Measurements from ENCODE around the gene CX3CL1. TPM values are rescaled to one million over a fixed set of nuclear protein-coding genes. Genes with fewer than 3 reads are reported as not detected.

Gene CX3CL1
- total RNA-seq, 1 experiment from 2014 or later = 1.7 TPM

GRCh38 chr16:57383276-57384247 is 11.3 kb downstream of the CX3CL1 start:
- Histone ChIP-seq H3K4me1 (ENCODE audit: insufficient read depth, low read length) (0 out of 2 replicates have a peak, but pooled peaks cover 2% of the 10 kb centered on the region), H3K23ac (ENCODE audit: insufficient read length, low read depth, low read length) (no peak overlapping the region), H3K4me2 (ENCODE audit: insufficient read depth, insufficient read length, low read length) (no peak overlapping the region), H3K27me3 (ENCODE audit: insufficient read depth, low read length) (no peaks in the 10 kb centered on the region), H4K20me1 (ENCODE audit: control insufficient read depth, insufficient read depth, insufficient read length) (no peaks in the 10 kb centered on the region), H3K18ac (ENCODE audit: insufficient read length, low read depth, low read length) (no peak overlapping the region), H3K23me2 (ENCODE audit: insufficient read length, low read depth, low read length, poor library complexity, severe bottlenecking) (no peaks in the 10 kb centered on the region), H4K5ac (ENCODE audit: insufficient read length, low read depth, low read length) (no peak overlapping the region), H3K79me1 (ENCODE audit: insufficient read depth, low read depth, low read length, poor library complexity, severe bottlenecking) (no peaks in the 10 kb centered on the region), H2AFZ (ENCODE audit: low read length) (no peak overlapping the region), H2BK12ac (ENCODE audit: insufficient read length, low read depth, low read length) (no peak overlapping the region), H2BK20ac (ENCODE audit: low read depth, low read length, poor library complexity, severe bottlenecking) (no peak overlapping the region), H4K91ac (ENCODE audit: insufficient read length, low read depth, low read length) (no peak overlapping the region), H3K9ac (ENCODE audit: extremely low read depth, insufficient read length, low read length) (no peak overlapping the region), H2AK5ac (ENCODE audit: insufficient read length, low read length) (no peak overlapping the region), H3K27ac (ENCODE audit: insufficient read length, low read depth, low read length) (no peak overlapping the region), H4K8ac (replicated peaks; ENCODE audit: insufficient read length, low read depth, low read length) (no peak overlapping the region), H3K9me3 (ENCODE audit: control insufficient read depth, low read depth, low read length) (no peaks in the 10 kb centered on the region), H2BK5ac (ENCODE audit: insufficient read length, low read length) (no peak overlapping the region), H2BK15ac (ENCODE audit: low read depth, low read length) (no peak overlapping the region), H3K14ac (ENCODE audit: insufficient read depth, low read length) (no peak overlapping the region), H3K79me2 (ENCODE audit: insufficient read depth, low read length) (no peaks in the 10 kb centered on the region), H3K56ac (ENCODE audit: insufficient read length, low read depth, low read length) (no peak overlapping the region), H3T11ph (ENCODE audit: low read length) (no peak overlapping the region), H2BK120ac (ENCODE audit: low read depth, low read length, poor library complexity, severe bottlenecking) (no peak overlapping the region), H3K4ac (ENCODE audit: low read depth, low read length) (no peak overlapping the region)
- peaks cover 3% of the 10 kb centered on the region for H3K27me3 Mint-ChIP-seq (ENCODE audit: low read depth)
- no peak for TF ChIP-seq CTCF (conservative IDR thresholded peaks at IDR 0.05)
- no peak overlapping the region for H3K4me3 Mint-ChIP-seq
- peak overlapping the region in 1 of 3 experiments; percentile 18; a peak in 2 of 7 replicates for H3K27ac Mint-ChIP-seq
- H3K4me1 Mint-ChIP-seq = peaks cover 5 to 18% of the 10 kb centered on the region in 2 experiments
- WGBS (ENCODE audit: extremely low coverage, insufficient read length, low lambda C conversion rate) = no CpG with 5 or more reads among the region's 8 CpGs
- no peaks in the 10 kb centered on the region for H3K36me3 Mint-ChIP-seq (ENCODE audit: insufficient read depth in 1 of 3, low read depth in 3 of 3)
- H3K9me3 Mint-ChIP-seq = peaks cover 0 to under 1% of the 10 kb centered on the region in 2 experiments; a peak in 1 of 5 replicates
- DNase-seq = no peak

Data from H9 (cell line).